Measurements from ENCODE around the gene FARP2. TPM values are rescaled to one million over a fixed set of nuclear protein-coding genes. Genes with fewer than 3 reads are reported as not detected.

FARP2 gene
- total RNA-seq, 1 donor from 2014 or later = 36.6 TPM

GRCh38 chr2:241463276-241464135 lies 107.4 kb downstream of the FARP2 start:
- Mint-ChIP-seq H3K36me3 (ENCODE audit: low read depth) (no peaks in the 10 kb centered on the region), H3K27ac (no peak overlapping the region), H3K4me3 (no peak overlapping the region), H3K27me3 (ENCODE audit: insufficient read depth) (peaks cover 1% of the 10 kb centered on the region), H3K9me3 (no peaks in the 10 kb centered on the region), H3K4me1 (ENCODE audit: low read depth) (no peaks in the 10 kb centered on the region)
- intact Hi-C loops (cut with micrococcal nuclease) = no loop called here
- DNase-seq (ENCODE audit: low spot score) = no peak

- intact Hi-C loops (cut with micrococcal nuclease) = no loop called here
- no peaks in the 10 kb centered on the region for H3K9me3 Mint-ChIP-seq
- no peak overlapping the region for H3K27ac Mint-ChIP-seq
- H3K27me3 Mint-ChIP-seq (ENCODE audit: insufficient read depth) = peaks cover 1% of the 10 kb centered on the region
- H3K4me3 Mint-ChIP-seq = no peak overlapping the region
- DNase-seq (ENCODE audit: low spot score) = no peak
- no peaks in the 10 kb centered on the region for H3K36me3 Mint-ChIP-seq (ENCODE audit: low read depth)
- no peaks in the 10 kb centered on the region for H3K4me1 Mint-ChIP-seq (ENCODE audit: low read depth)
Measured at GRCh38 chr2:241465543-241465942, 109.5 kb downstream of the FARP2 start.

DNA sequence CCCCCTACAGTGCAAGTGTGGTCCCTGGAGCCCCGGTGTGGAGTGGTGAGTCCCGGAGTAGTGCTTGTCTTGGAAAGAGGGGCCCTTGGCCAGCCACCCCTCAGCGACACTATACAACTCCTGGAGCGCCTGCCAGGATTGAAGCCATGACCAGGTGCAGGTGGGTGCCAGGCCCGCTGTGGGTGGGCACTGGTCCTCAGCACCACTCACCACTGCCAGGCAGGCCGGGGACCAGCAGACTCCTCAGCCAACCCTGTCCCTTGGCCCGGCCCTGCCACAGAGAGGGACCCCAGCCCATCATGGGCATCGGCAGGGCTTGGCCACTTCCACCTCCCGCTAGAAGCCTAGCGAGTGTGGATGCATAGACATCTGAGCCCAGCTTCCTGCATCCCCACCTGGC lies 110.1 kb downstream of the FARP2 start:
- no peaks in the 10 kb centered on the region for H3K9me3 Mint-ChIP-seq
- DNase-seq (ENCODE audit: low spot score) = no peak
- H3K27me3 Mint-ChIP-seq (ENCODE audit: insufficient read depth) = peaks cover 5% of the 10 kb centered on the region
- no peaks in the 10 kb centered on the region for H3K4me1 Mint-ChIP-seq (ENCODE audit: low read depth)
- H3K27ac Mint-ChIP-seq = no peak overlapping the region
- intact Hi-C loops (cut with micrococcal nuclease) = no loop called here
- no peaks in the 10 kb centered on the region for H3K36me3 Mint-ChIP-seq (ENCODE audit: low read depth)
- no peak overlapping the region for H3K4me3 Mint-ChIP-seq

- intact Hi-C loops (cut with micrococcal nuclease) = no loop called here
- H3K4me1 Mint-ChIP-seq (ENCODE audit: low read depth) = no peaks in the 10 kb centered on the region
- DNase-seq (ENCODE audit: low spot score) = no peak
- no peak overlapping the region for H3K27ac Mint-ChIP-seq
- H3K36me3 Mint-ChIP-seq (ENCODE audit: low read depth) = no peaks in the 10 kb centered on the region
- peaks cover 14% of the 10 kb centered on the region for H3K27me3 Mint-ChIP-seq (ENCODE audit: insufficient read depth)
- H3K4me3 Mint-ChIP-seq = no peak overlapping the region
- H3K9me3 Mint-ChIP-seq = no peaks in the 10 kb centered on the region
Measured at GRCh38 chr2:241467777-241468475, 111.8 kb downstream of the FARP2 start.

DNA sequence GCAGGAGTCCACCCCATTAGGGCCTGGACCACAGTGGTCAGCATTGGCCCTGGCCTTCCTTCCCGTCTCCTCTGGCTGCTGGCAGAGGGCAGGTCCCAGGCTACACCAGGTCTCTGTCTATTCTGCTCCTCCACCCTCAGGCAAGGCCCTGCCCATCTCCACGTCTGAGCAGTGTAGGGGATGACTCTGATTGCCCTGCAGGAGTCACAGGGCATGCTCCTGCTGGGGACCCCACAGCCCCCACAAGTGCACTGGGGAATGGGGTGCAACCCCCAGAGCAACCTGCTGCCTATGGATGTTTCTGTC lies 112.3 kb downstream of the FARP2 start:
- Mint-ChIP-seq H3K27ac (no peak overlapping the region), H3K27me3 (ENCODE audit: insufficient read depth) (peaks cover 14% of the 10 kb centered on the region), H3K4me1 (ENCODE audit: low read depth) (no peaks in the 10 kb centered on the region), H3K36me3 (ENCODE audit: low read depth) (no peaks in the 10 kb centered on the region), H3K4me3 (no peak overlapping the region), H3K9me3 (no peaks in the 10 kb centered on the region)
- DNase-seq (ENCODE audit: low spot score) = no peak
- intact Hi-C loops (cut with micrococcal nuclease) = no loop called here

- Mint-ChIP-seq H3K4me1 (ENCODE audit: low read depth) (no peaks in the 10 kb centered on the region), H3K9me3 (no peaks in the 10 kb centered on the region), H3K27ac (no peak overlapping the region), H3K27me3 (ENCODE audit: insufficient read depth) (peaks cover 13% of the 10 kb centered on the region), H3K4me3 (no peak overlapping the region), H3K36me3 (ENCODE audit: low read depth) (no peaks in the 10 kb centered on the region)
- no peak for DNase-seq (ENCODE audit: low spot score)
- intact Hi-C loops (cut with micrococcal nuclease) = no loop called here
Measured at GRCh38 chr2:241469746-241470145, 113.7 kb downstream of the FARP2 start.

DNA sequence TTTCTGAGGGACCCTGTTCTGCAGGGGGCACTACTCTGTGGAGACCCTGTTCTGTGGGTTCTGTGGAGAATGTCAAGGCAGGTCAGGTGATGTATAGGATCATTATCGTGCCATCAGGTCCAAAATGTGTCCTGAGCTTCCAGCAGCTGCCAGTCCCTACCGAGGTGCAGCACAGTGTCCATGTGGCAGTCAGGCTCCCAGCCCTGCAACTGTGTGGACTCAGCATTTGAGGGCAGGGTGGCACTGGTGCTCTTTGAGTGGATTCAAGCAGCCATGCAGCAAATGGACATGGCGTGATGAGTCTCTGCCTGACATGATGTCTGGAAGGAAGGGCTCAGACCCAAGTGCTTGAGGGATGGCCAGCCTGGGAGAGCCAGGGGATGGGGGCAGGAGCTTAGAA lies 117.3 kb downstream of the FARP2 start:
- intact Hi-C loops (cut with micrococcal nuclease) = no loop called here
- Mint-ChIP-seq H3K4me3 (no peak overlapping the region), H3K36me3 (ENCODE audit: low read depth) (no peaks in the 10 kb centered on the region), H3K27ac (no peak overlapping the region), H3K27me3 (ENCODE audit: insufficient read depth) (peaks cover 12% of the 10 kb centered on the region), H3K4me1 (ENCODE audit: low read depth) (no peaks in the 10 kb centered on the region), H3K9me3 (no peaks in the 10 kb centered on the region)
- no peak for DNase-seq (ENCODE audit: low spot score)

GRCh38 chr2:241475267-241475666 lies 119.2 kb downstream of the FARP2 start:
- intact Hi-C loops (cut with micrococcal nuclease) = no loop called here
- H3K36me3 Mint-ChIP-seq (ENCODE audit: low read depth) = no peaks in the 10 kb centered on the region
- no peak overlapping the region for H3K4me3 Mint-ChIP-seq
- no peak for DNase-seq (ENCODE audit: low spot score)
- H3K9me3 Mint-ChIP-seq = no peaks in the 10 kb centered on the region
- H3K27ac Mint-ChIP-seq = no peak overlapping the region
- H3K27me3 Mint-ChIP-seq (ENCODE audit: insufficient read depth) = peaks cover 12% of the 10 kb centered on the region
- H3K4me1 Mint-ChIP-seq (ENCODE audit: low read depth) = no peaks in the 10 kb centered on the region

DNA sequence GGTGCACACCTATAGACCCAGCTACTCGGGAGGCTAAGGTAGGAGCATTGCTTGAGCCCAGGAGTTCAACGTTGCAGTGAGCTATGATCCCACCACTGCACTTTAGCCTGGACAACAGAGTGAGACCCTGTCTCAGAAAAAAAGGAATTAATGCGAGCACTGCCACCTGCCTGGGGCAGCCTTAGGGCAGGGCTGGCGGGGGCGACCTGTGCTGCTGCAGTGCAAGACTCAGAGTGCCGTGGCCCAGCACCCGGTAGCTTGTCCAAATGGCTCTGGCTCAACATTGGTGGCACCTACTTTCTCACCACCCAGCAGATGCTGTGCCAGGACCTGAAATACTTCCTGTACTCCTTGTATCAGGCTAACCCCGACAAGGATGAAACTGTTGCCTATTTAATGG lies 122.1 kb downstream of the FARP2 start:
- intact Hi-C loops (cut with micrococcal nuclease) = no loop called here
- Mint-ChIP-seq H3K27ac (no peak overlapping the region), H3K27me3 (ENCODE audit: insufficient read depth) (no peaks in the 10 kb centered on the region), H3K4me3 (no peak overlapping the region), H3K4me1 (ENCODE audit: low read depth) (no peaks in the 10 kb centered on the region), H3K36me3 (ENCODE audit: low read depth) (no peaks in the 10 kb centered on the region), H3K9me3 (no peaks in the 10 kb centered on the region)
- DNase-seq (ENCODE audit: low spot score) = no peak

GRCh38 chr2:241479026-241479898 lies 123.2 kb downstream of the FARP2 start:
- DNase-seq (ENCODE audit: low spot score) = no peak
- no peaks in the 10 kb centered on the region for H3K27me3 Mint-ChIP-seq (ENCODE audit: insufficient read depth)
- intact Hi-C loops (cut with micrococcal nuclease) = no loop called here
- no peak overlapping the region for H3K4me3 Mint-ChIP-seq
- H3K36me3 Mint-ChIP-seq (ENCODE audit: low read depth) = no peaks in the 10 kb centered on the region
- H3K27ac Mint-ChIP-seq = no peak overlapping the region
- H3K4me1 Mint-ChIP-seq (ENCODE audit: low read depth) = no peaks in the 10 kb centered on the region
- H3K9me3 Mint-ChIP-seq = no peaks in the 10 kb centered on the region

DNA sequence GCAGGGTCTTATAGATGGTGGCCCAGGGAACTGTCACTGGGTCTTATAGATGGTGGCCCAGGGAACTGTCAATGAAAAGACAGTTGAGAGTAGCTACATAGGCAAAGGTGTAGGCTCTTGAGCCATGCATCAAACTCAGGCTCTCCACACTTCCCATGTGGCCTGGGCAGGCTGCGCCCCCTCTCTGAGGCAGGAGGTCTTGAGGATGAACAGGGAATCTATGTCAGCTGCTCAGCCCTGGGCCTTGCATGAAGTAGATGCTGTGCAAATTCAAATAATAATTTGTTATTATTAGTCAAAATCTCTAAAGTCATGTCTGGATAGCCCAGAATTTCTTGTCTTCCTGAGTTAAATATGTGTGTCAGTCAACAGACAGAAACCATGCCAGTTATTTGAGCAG lies 125.6 kb downstream of the FARP2 start:
- Mint-ChIP-seq H3K9me3 (no peaks in the 10 kb centered on the region), H3K27ac (no peak overlapping the region), H3K4me3 (no peak overlapping the region), H3K36me3 (ENCODE audit: low read depth) (no peaks in the 10 kb centered on the region), H3K4me1 (ENCODE audit: low read depth) (no peaks in the 10 kb centered on the region), H3K27me3 (ENCODE audit: insufficient read depth) (peaks cover 1% of the 10 kb centered on the region)
- intact Hi-C loops (cut with micrococcal nuclease) = no loop called here
- no peak for DNase-seq (ENCODE audit: low spot score)

GRCh38 chr2:241482126-241482955 lies 126.3 kb downstream of the FARP2 start:
- Mint-ChIP-seq H3K27ac (no peak overlapping the region), H3K27me3 (ENCODE audit: insufficient read depth) (peaks cover 1% of the 10 kb centered on the region), H3K36me3 (ENCODE audit: low read depth) (no peaks in the 10 kb centered on the region), H3K4me1 (ENCODE audit: low read depth) (no peaks in the 10 kb centered on the region), H3K9me3 (no peaks in the 10 kb centered on the region), H3K4me3 (no peak overlapping the region)
- intact Hi-C loops (cut with micrococcal nuclease) = no loop called here
- no peak for DNase-seq (ENCODE audit: low spot score)

Data from activated T-helper 1 cell treated with anti-CD3 and anti-CD28 coated beads, Interleukin-12 subunit alpha, Interleukin-12 subunit beta, Interleukin-2, Interleukin-4 antibody, amounts not matched to agents 30 ng/mL and 10 ng/mL and 1 ng/mL, durations not matched to agents 14 hours and 24 hours and 36 hours (primary cell).